B cell (primary cell): ENCODE results near the gene PALD1. TPM values are rescaled to one million over a fixed set of nuclear protein-coding genes. Genes with fewer than 3 reads are reported as not detected.

ENCODE experiments used
- ATAC-seq: fragments of 200-7000 bp; cut with Tn5 transposase; one replicate; pipeline ENCODE4 v1.10.0; 2021; ENCODE audit warnings: low read depth, mild to moderate bottlenecking, moderate number of reproducible peaks, moderate library complexity
- CTCF ChIA-PET: fragments of 350-600 bp; sonication (Branson Sonifier 250); formaldehyde crosslinking; loops from one replicate; lab custom pipeline; 2021; ENCODE audit warnings: antibody characterized with exemption, inconsistent platforms; lab: Charles Lee
- POLR2A ChIA-PET: fragments of 350-600 bp; sonication (Branson Sonifier 250); formaldehyde crosslinking; loops from one replicate; lab custom pipeline; 2021; ENCODE audit warnings: antibody characterized with exemption; lab: Charles Lee
- DNase-seq: peaks from one replicate; pipeline ENCODE4 v3.0.0; 2013
- H2AFZ ChIP-seq: 2 replicates; pipeline ENCODE4 v1.6.1; 2012; ENCODE audit warnings: mild to moderate bottlenecking, low read depth, low read length; ENCODE audit not compliant: insufficient read depth, poor library complexity, severe bottlenecking
- H3K27ac ChIP-seq, 2 donors: 1 replicate in 1 of 2; 2 replicates in 1 of 2; pipeline ENCODE4 v1.5.1; 2012 to 2013; ENCODE audit warnings: low read length in 2 of 2, mild to moderate bottlenecking in 2 of 2, moderate library complexity in 1 of 2
- H3K27me3 ChIP-seq, 4 experiments: fragments of 200-600 bp in 1 of 4; sonication (generic) in 1 of 4; replicated peaks in 1 of 4; 1 replicate in 2 of 4; 2 replicates in 2 of 4; pipeline versions ENCODE4 v1.6.1 to v1.7.0; 2013 to 2016; ENCODE audit warnings: low read length in 3 of 4, mild to moderate bottlenecking in 2 of 4, mixed read lengths in 1 of 4, moderate library complexity in 1 of 4; ENCODE audit not compliant: insufficient read depth in 4 of 4, control insufficient read depth in 3 of 4; ENCODE audit errors: control extremely low read depth in 1 of 4
- H3K36me3 ChIP-seq, 2 experiments: replicated peaks in 1 of 2; 1 replicate in 1 of 2; 2 replicates in 1 of 2; pipeline versions ENCODE4 v1.6.1 to v1.7.1; 2013; ENCODE audit warnings: low read length in 1 of 2; ENCODE audit not compliant: insufficient read depth in 2 of 2, control insufficient read depth in 1 of 2; ENCODE audit errors: control extremely low read depth in 1 of 2, extremely low read depth in 1 of 2
- H3K4me1 ChIP-seq, 2 donors: fragments of 200-600 bp in 1 of 2; sonication (generic) in 1 of 2; 1 replicate in 1 of 2; 2 replicates in 1 of 2; pipeline versions ENCODE4 v1.5.1 to v1.6.1; 2013 to 2017; ENCODE audit warnings: low read length in 2 of 2; ENCODE audit not compliant: control insufficient read depth in 2 of 2, insufficient read depth in 2 of 2
- H3K4me2 ChIP-seq: replicated peaks from 2 replicates; pipeline ENCODE3; 2012; ENCODE audit warnings: mild to moderate bottlenecking, low read depth, low read length; ENCODE audit not compliant: poor library complexity, severe bottlenecking
- H3K4me3 ChIP-seq, 5 experiments: fragments of 200-600 bp in 1 of 5; sonication (generic) in 1 of 5; 1 replicate in 3 of 5; 2 replicates in 2 of 5; pipeline versions ENCODE4 v1.5.1 to v1.7.0; 2011 to 2016; ENCODE audit warnings: low read length in 4 of 5, mild to moderate bottlenecking in 4 of 5, low read depth in 2 of 5, control low read depth in 1 of 5, moderate library complexity in 1 of 5; ENCODE audit not compliant: insufficient read depth in 1 of 5; ENCODE audit errors: control extremely low read depth in 1 of 5, extremely low read depth in 1 of 5
- H3K79me2 ChIP-seq: fragments of 200-600 bp; sonication (generic); one replicate; pipeline ENCODE4 v1.6.0; 2016; ENCODE audit warnings: low read length; ENCODE audit not compliant: control insufficient read depth, insufficient read depth
- H3K9ac ChIP-seq: fragments of 200-600 bp; sonication (generic); 2 replicates; pipeline ENCODE4 v1.6.1; 2017; ENCODE audit warnings: mild to moderate bottlenecking, low read length, moderate library complexity
- H3K9me3 ChIP-seq, 3 donors: one replicate each; pipeline versions ENCODE4 v1.6.1 to v1.7.1; 2013; ENCODE audit warnings: low read length in 2 of 3; ENCODE audit not compliant: control insufficient read depth in 2 of 3, insufficient read depth in 1 of 3; ENCODE audit errors: control extremely low read depth in 1 of 3
- H4K20me1 ChIP-seq: 2 replicates; pipeline ENCODE4 v1.6.0; 2012; ENCODE audit warnings: mild to moderate bottlenecking, low read length; ENCODE audit not compliant: insufficient read depth, control insufficient read depth, poor library complexity, severe bottlenecking
- H3K27ac Mint-ChIP-seq: one replicate; pipeline ENCODE4 v1.8.0; 2021; ENCODE audit warnings: mixed read lengths
- H3K27me3 Mint-ChIP-seq: one replicate; pipeline ENCODE4 v1.8.0; 2021; ENCODE audit warnings: mixed read lengths
- H3K4me1 Mint-ChIP-seq: one replicate; pipeline ENCODE4 v1.8.0; 2021; ENCODE audit warnings: mixed read lengths
- H3K4me3 Mint-ChIP-seq: one replicate; pipeline ENCODE4 v1.8.0; 2021; ENCODE audit warnings: mixed read lengths
- H3K9me3 Mint-ChIP-seq: one replicate; pipeline ENCODE4 v1.8.0; 2022; ENCODE audit warnings: mixed read lengths; ENCODE audit not compliant: insufficient read depth
- EZH2 ChIP-seq: IDR thresholded peaks from 2 replicates; pipeline ENCODE4 v1.6.1; 2012; ENCODE audit warnings: borderline replicate concordance, low read depth, mild to moderate bottlenecking, moderate library complexity, low read length; ENCODE audit not compliant: insufficient read depth, poor library complexity, severe bottlenecking
- WGBS: methylation state at CpG from one replicate; pipeline ENCODE4 v1.1.5; 2013; ENCODE audit warnings: missing lambda C conversion rate; ENCODE audit not compliant: insufficient coverage; 5-methylcytosine and 5-hydroxymethylcytosine counted together
- intact Hi-C: fragments of 100-400 bp; cut with micrococcal nuclease; formaldehyde crosslinking; loops from one replicate; pipeline ENCODE4 v1.10.0; 2022
- polyA plus RNA-seq: library from polyadenylated mRNA; depleted of rRNA; stranded (reverse); fragments of >200 nt; gene quantifications from 2 replicates; pipeline ENCODE4 v1.2.3, GENCODE V29; 2012
- total RNA-seq, 2 donors: library from RNA; stranded (reverse); fragments of 120-200 nt in 1 of 2; gene quantifications; 1 replicate in 1 of 2; 2 replicates in 1 of 2; pipeline versions ENCODE4 v1.2.3 to v1.2.4, GENCODE V29; 2013 to 2022
- TF ChIP-seq, protein P1 (sequence below): fragments of 200-600 bp; IDR thresholded peaks from one replicate; pipeline ENCODE4 v1.8.0; 2022; ENCODE audit warnings: antibody characterized with exemption, mild to moderate bottlenecking

Gene PALD1
- total and polyA plus RNA-seq, 2 donors (not counting 1 experiment from before 2014, with no cell fraction given), result 2.2 to 2.8 TPM

DNA sequence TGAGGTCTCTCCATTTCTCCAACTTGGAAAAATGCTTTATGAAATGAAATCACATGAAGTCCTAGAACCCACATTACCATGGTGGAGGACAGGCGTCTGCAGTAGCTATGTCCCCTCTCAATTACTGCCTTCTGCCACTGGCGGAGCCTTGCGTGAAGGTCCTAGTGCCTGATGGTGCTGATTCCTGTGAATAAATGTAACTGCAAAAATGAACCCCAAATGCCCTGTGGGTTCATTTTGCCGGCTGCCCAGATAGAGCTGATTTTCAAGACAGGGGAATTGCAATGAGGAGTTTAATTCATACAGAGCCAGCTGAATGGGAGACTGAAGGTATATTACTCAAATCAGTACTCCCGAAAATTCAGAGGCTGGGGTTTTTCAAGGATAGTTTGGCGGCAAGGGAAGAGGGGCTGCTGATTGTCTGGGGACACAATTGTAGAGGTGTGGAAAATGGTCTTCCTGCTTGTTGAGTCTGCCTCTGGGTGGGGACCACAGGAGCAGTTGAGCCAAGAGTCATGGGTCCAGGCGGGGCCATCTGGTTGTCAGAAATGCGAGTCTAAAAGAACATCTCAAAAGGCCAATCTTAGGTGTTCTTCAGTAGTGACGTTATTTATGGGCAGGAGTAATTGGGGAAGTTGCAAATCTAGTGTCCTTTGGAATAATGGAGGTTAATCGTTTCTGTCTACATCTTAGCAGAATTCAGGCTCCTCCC, 110.4 kb downstream of the PALD1 start:
- TF ChIP-seq, protein P1, sequence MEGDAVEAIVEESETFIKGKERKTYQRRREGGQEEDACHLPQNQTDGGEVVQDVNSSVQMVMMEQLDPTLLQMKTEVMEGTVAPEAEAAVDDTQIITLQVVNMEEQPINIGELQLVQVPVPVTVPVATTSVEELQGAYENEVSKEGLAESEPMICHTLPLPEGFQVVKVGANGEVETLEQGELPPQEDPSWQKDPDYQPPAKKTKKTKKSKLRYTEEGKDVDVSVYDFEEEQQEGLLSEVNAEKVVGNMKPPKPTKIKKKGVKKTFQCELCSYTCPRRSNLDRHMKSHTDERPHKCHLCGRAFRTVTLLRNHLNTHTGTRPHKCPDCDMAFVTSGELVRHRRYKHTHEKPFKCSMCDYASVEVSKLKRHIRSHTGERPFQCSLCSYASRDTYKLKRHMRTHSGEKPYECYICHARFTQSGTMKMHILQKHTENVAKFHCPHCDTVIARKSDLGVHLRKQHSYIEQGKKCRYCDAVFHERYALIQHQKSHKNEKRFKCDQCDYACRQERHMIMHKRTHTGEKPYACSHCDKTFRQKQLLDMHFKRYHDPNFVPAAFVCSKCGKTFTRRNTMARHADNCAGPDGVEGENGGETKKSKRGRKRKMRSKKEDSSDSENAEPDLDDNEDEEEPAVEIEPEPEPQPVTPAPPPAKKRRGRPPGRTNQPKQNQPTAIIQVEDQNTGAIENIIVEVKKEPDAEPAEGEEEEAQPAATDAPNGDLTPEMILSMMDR, result no peak
- TF ChIP-seq EZH2, result no peak
- Histone ChIP-seq H3K79me2 (no peaks in the 10 kb centered on the region), H3K27me3 (peaks cover 0 to 3% (median 0%) of the 10 kb centered on the region in 4 experiments), H2AFZ (no peak overlapping the region), H3K4me3 (no peak overlapping the region), H3K4me1 (no peaks in the 10 kb centered on the region), H3K9ac (no peak overlapping the region), H4K20me1 (no peaks in the 10 kb centered on the region), H3K4me2 (no peak overlapping the region), H3K9me3 (no peaks in the 10 kb centered on the region), H3K27ac (no peak overlapping the region), H3K36me3 (no peaks in the 10 kb centered on the region)
- WGBS, result 82% methylated on average over 4 of the region's 10 CpGs
- Mint-ChIP-seq H3K4me1 (no peaks in the 10 kb centered on the region), H3K27ac (no peak overlapping the region), H3K27me3 (peaks cover 43% of the 10 kb centered on the region), H3K4me3 (no peak overlapping the region), H3K9me3 (no peaks in the 10 kb centered on the region)
- DNase-seq, result no peak
- POLR2A ChIA-PET, result no interaction called here
- intact Hi-C loops, result no loop called here
- CTCF ChIA-PET, result no interaction called here
- ATAC-seq, result no peak
